Heart left ventricle (tissue), 16 donors: ENCODE results near the gene SLIT1. TPM values are rescaled to one million over a fixed set of nuclear protein-coding genes. Genes with fewer than 3 reads are reported as not detected.

Experiments
- ATAC-seq, 4 donors: fragments of 200-7000 bp; cut with Tn5 transposase; one replicate each; pipeline ENCODE4 v1.9.1; 2020 to 2022; ENCODE audit warnings: moderate library complexity in 4 of 4, mild to moderate bottlenecking in 3 of 4, moderate number of reproducible peaks in 1 of 4
- DNase-seq, 5 donors: peaks; one replicate each; pipeline ENCODE4 v3.0.0-alpha.2; 2020
- H3K27ac ChIP-seq, 12 donors: fragments of 200-600 bp; sonication (generic) in 4 of 12; one replicate each; pipeline versions ENCODE4 v1.5.0 to v1.8.0; 2016 to 2022; ENCODE audit warnings: mild to moderate bottlenecking in 2 of 12
- H3K27me3 ChIP-seq, 9 donors: fragments of 200-600 bp; sonication (generic) in 2 of 9; one replicate each; pipeline versions ENCODE4 v1.5.1 to v1.8.0; 2016 to 2022; ENCODE audit warnings: mild to moderate bottlenecking in 3 of 9
- H3K36me3 ChIP-seq, 9 donors: fragments of 200-600 bp; sonication (generic) in 2 of 9; one replicate each; pipeline versions ENCODE4 v1.5.0 to v1.8.0; 2018 to 2022; ENCODE audit warnings: mild to moderate bottlenecking in 2 of 9
- H3K4me1 ChIP-seq, 12 donors: fragments of 200-600 bp; sonication (generic) in 4 of 12; one replicate each; pipeline versions ENCODE4 v1.5.0 to v1.8.0; 2016 to 2022; ENCODE audit warnings: mild to moderate bottlenecking in 3 of 12
- H3K4me3 ChIP-seq, 12 donors: fragments of 200-600 bp; sonication (generic) in 4 of 12; one replicate each; pipeline versions ENCODE4 v1.5.0 to v1.8.0; 2017 to 2022; ENCODE audit warnings: mild to moderate bottlenecking in 9 of 12, moderate library complexity in 4 of 12
- H3K9me3 ChIP-seq, 12 donors: fragments of 200-600 bp; sonication (generic) in 4 of 12; one replicate each; pipeline versions ENCODE4 v1.5.0 to v1.8.0; 2016 to 2022; ENCODE audit warnings: mild to moderate bottlenecking in 1 of 12
- CTCF ChIP-seq, 12 donors: fragments of 200-600 bp; sonication (generic) in 4 of 12; IDR thresholded peaks; one replicate each; pipeline versions ENCODE4 v1.5.0 to v1.8.0; 2018 to 2022; ENCODE audit warnings: antibody characterized with exemption in 12 of 12, mild to moderate bottlenecking in 5 of 12
- POLR2A ChIP-seq, 2 donors: fragments of 450-650 bp; IDR thresholded peaks; one replicate each; pipeline ENCODE4 v1.6.1; 2017; ENCODE audit warnings: antibody characterized with exemption in 2 of 2, mild to moderate bottlenecking in 2 of 2, moderate library complexity in 2 of 2
- WGBS, 4 donors: extraction: QIAGEN DNeasy Blood & Tissue Kit in 2 of 4; methylation state at CpG; one replicate each; pipeline versions ENCODE4 v1.1.5 to v1.1.7; 2013 to 2018; 5-methylcytosine and 5-hydroxymethylcytosine counted together
- intact Hi-C, 10 donors: fragments of 100-400 bp; cut with DNase I; formaldehyde crosslinking; loops; one replicate each; pipeline versions ENCODE4 v1.11.1 to v1.14.2; 2022
- polyA plus RNA-seq, 2 donors: library from polyadenylated mRNA; stranded (reverse); fragments of 200-250 nt; gene quantifications; one replicate each; pipeline ENCODE4 v1.2.3, GENCODE V29; 2013
- total RNA-seq, 9 donors: library from RNA; depleted of rRNA in 2 of 9; stranded (reverse); fragments of >200 nt in 2 of 9; fragmentation: NEBNext Ultra II Directional in 3 of 9; extraction: Animal tissue kit (Norgen Biotek cat#: 25700) in 3 of 9; gene quantifications; one replicate each; pipeline versions ENCODE4 v1.1.0 to v1.2.4, GENCODE V29; 2016 to 2023
- donor health status: ischemic (EF 13 %, LVEDD 7.1; RV severe dilation, severe dysfunction).
- donor health status: healthy with polysubstance abuse.
- donor health status: DM: no; HTN: yes; CAD: no.
- donor health status: DM: no; HTN: no; CAD: no.
- donor health status: ischemic (EF 25% LVEDD 6.9; RV normal size, moderate dysfunction).
- donor health status: ischemic (EF 25% LVEDD 5.7; RV mildly dilated, moderate dysfunction).
- donor health status: healthy.
- donor health status: DM: yes; HTN: yes; CAD: no.
- donor health status: ischemic (EF 35%, LVEDD 5.7; RV mildly dilated, moderate dysfunction).
- donor health status: nonischemic (EF 11% LVEDD 7.7; RV severe dilation, severe dysfunction).
- donor health status: DM: yes; HTN: yes; CAD: no.
- donor health status: PGD.
- donor health status: ischemic (EF 29% LVEDD 5.4; RV normal size, mild dysfunction).
- donor health status: nonischemic (EF 23%, LVEDD 6.1; RV moderate dilation, normal function).

The SLIT1 gene
- total and polyA plus RNA-seq, 11 donors = 0.04 to 0.61 (median 0.12) TPM

GRCh38 chr10:97229322-97230015 lies 43.7 kb upstream of the SLIT1 start:
- Histone ChIP-seq H3K4me1 (peaks cover 0 to 7% (median 0%) of the 10 kb centered on the region in 12 donors), H3K27me3 (no peaks in the 10 kb centered on the region), H3K27ac (no peak overlapping the region), H3K36me3 (peaks cover 0 to 79% (median 37%) of the 10 kb centered on the region in 9 donors), H3K4me3 (no peak overlapping the region), H3K9me3 (no peaks in the 10 kb centered on the region)
- TF ChIP-seq CTCF (IDR thresholded peaks at IDR 0.05) (no peak), POLR2A (IDR thresholded peaks at IDR 0.05) (no peak)
- ATAC-seq (no peak), DNase-seq (no peak)
- 90 to 98% (median 95%) methylated on average over 1 of the region's 1 CpG for WGBS, 4 donors
- intact Hi-C loops = no loop called here

DNA sequence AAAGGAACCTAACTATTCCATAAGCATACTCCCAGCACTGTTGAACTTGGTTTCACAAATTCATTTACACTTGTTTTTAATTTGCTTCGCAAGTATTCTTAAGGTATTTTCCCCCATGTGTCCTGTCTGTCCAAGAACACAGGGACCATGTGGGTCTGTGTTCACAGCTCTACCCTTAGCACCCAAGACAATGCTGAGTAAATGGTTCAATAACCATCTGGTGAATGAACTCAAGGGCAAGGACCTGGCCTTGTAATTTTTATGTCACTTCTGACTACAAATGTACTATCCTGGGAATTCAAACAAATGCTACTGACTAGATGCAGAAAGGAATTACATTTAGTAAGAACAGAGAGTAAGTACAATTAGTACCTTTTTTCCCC lies 43.0 kb upstream of the SLIT1 start:
- no peak for DNase-seq
- no peaks in the 10 kb centered on the region for H3K27me3 ChIP-seq
- 99 to 100% (median 100%) methylated on average over 1 of the region's 1 CpG for WGBS, 4 donors
- no peak overlapping the region for H3K27ac ChIP-seq
- intact Hi-C loops = no loop called here
- H3K4me3 ChIP-seq = no peak overlapping the region
- no peaks in the 10 kb centered on the region for H3K9me3 ChIP-seq
- TF ChIP-seq CTCF (IDR thresholded peaks at IDR 0.05) = no peak
- no peak for TF ChIP-seq POLR2A (IDR thresholded peaks at IDR 0.05)
- ATAC-seq = no peak
- H3K36me3 ChIP-seq = peaks cover 0 to 78% (median 42%) of the 10 kb centered on the region in 9 donors
- H3K4me1 ChIP-seq = peaks cover 0 to 13% (median 0%) of the 10 kb centered on the region in 12 donors

DNA sequence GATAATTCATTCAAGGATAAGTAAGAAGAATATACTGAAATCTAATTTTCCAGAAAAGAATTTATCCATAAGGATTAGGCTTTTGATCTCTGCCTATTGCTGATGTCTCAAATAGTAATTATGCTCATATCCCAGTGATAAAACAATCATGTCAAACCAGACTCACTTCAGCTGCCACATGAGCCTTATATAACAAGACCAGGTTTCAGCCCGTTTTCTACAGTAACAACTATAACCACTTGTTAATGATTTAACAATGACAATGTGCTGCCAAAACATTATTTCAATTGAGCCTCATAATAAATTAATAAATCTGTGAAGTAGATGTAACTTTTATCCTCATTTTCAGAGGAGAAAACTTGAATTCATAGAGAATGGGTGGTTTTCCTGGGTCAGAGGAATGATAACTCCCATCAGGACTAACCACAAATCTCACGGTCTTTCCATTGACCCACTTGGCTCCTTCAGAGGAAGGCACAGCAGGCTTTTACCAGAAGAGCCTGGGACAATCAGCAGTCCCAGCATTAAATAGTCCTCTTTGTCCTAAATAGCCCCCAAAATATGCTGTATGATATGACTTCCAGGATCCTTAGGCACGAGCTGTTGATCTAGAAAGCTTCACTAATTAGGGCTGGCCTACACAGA lies 42.5 kb upstream of the SLIT1 start:
- no peaks in the 10 kb centered on the region for H3K9me3 ChIP-seq
- 79 to 92% (median 88%) methylated on average over 3 of the region's 3 CpGs for WGBS, 4 donors
- H3K36me3 ChIP-seq = peaks cover 0 to 76% (median 44%) of the 10 kb centered on the region in 9 donors
- DNase-seq = no peak
- H3K27ac ChIP-seq = no peak overlapping the region
- intact Hi-C loops = no loop called here
- no peak for ATAC-seq
- H3K4me3 ChIP-seq = no peak overlapping the region
- no peaks in the 10 kb centered on the region for H3K27me3 ChIP-seq
- TF ChIP-seq CTCF (IDR thresholded peaks at IDR 0.05) (no peak), POLR2A (IDR thresholded peaks at IDR 0.05) (no peak)
- H3K4me1 ChIP-seq = peaks cover 0 to 13% (median 0%) of the 10 kb centered on the region in 12 donors

DNA sequence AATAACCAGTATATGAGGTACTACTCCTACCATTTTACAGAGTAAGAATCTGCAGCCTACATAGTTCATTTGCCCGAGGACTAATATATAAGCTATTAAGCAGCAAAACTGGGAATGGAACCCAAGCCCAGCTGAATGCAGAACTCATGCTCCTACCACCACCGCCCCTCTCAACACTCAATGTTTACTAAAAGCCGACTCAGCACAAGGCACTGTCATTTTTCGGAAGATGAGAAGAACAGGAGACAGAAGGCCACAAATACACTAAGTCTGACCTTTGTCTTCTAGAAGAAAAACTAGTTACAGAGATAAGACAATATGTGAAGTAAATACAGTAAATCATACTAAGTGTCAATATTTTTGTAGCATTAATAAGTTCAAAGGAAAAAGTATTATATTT lies 40.6 kb upstream of the SLIT1 start:
- Histone ChIP-seq H3K4me1 (peaks cover 0 to 13% (median 0%) of the 10 kb centered on the region in 12 donors), H3K4me3 (no peak overlapping the region), H3K27ac (no peak overlapping the region), H3K36me3 (peaks cover 0 to 72% (median 48%) of the 10 kb centered on the region in 9 donors), H3K9me3 (no peaks in the 10 kb centered on the region), H3K27me3 (no peaks in the 10 kb centered on the region)
- DNase-seq (no peak), ATAC-seq (no peak)
- no peak for TF ChIP-seq POLR2A (IDR thresholded peaks at IDR 0.05)
- TF ChIP-seq CTCF (IDR thresholded peaks at IDR 0.05) = no peak
- intact Hi-C loops = no loop called here
- WGBS, 4 donors = 93 to 96% (median 94%) methylated on average over 4 of the region's 4 CpGs
